ENCODE results near the gene SHISAL1.

Gene SHISAL1

DNA sequence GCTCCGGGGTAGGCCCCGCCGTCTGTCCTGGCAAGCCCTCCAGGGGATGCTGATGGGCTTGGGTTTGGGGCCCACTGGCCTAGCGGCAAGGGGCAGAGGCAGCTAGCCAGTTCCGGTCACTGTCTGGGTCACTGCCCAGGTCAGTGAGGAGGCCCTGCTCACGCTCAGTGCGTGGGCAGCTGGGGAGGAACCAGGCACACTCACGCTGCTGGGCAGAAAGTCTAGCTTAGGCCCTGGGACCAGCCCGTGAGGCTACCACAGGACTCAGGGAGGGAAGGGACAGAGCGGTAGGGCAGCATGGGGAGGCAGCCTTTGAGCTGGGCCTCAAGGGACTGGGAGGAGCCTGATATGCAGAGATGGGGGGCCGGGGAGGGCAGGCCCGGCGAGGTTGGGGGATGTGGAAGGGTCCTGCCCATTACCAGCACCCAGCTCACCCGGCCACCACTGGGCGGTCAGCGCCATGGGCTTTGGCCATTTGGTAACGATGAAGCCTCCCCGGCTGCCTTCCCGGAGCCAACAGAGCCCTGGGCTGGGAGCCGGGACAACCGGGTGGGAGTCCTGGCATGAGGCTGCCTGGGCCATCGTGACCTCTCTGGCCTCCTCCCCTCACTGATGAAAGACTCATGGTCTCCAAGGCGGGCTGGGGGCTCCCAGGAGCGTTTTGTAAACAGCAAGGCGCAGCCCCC, 14.2 kb downstream of the SHISAL1 start:
- DNase-seq, result no peak

GRCh38 chr22:44297470-44298061, 15.2 kb downstream of the SHISAL1 start:
- DNase-seq, result no peak

GRCh38 chr22:44295406-44295805, 17.3 kb downstream of the SHISAL1 start:
- DNase-seq, result no peak

DNA sequence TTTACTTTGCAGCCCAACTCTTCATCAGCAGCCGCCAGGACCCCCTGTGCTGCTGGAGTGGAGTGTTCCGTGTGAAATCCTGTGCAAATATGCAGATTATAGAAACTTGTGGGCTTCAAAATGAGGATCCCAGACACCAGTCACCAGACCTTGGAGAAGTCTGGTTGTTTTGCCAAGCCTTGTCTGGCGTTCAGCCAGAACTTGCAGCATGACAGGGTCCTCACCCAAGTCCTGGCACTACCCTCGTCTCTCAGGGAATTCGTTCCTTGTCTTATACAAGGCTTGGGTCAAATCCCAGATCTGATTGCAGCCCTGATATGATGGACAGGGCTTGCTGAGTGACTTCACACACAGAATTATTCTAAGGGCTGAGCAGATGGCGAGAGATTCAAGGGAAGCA, 18.9 kb downstream of the SHISAL1 start:
- no peak for DNase-seq

GRCh38 chr22:44293034-44293433, 19.7 kb downstream of the SHISAL1 start:
- no peak for DNase-seq

GRCh38 chr22:44292521-44292920, 20.2 kb downstream of the SHISAL1 start:
- DNase-seq, result no peak

DNA sequence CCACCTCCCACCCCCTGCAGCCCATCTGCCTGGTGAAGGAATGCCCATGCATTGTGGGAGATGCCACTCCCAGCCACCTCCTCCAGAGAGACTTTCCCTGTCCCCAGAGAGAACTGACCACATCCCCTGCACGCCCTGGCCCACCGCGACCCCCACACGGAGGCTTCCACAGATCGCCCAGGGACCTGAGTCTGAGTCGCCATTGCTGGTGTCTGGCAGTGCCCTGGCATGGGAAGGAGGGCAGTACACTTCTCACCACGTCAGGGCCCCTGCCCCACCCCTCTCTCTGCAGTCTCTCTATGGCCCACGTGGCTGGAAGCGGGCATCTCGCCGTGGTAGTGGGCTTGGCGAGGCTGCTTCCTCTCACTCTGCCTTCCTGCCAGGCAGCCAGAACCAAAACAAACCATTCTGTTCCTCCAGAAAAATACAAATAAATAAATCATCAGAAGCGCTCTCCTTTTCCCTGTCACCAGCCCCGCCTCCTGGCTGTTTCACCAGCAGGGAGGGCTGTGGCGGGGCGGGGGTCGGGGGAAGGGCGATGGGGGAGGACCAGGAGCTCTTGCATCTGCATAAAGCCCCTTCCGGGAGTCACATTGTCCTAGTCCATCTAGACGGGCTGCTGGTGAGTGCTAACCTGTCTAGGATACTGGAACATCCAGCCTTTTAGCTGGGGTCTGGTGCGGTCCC, 20.9 kb downstream of the SHISAL1 start:
- DNase-seq, result no peak

- no peak for DNase-seq
Observed at GRCh38 chr22:44291265-44291664, 21.5 kb downstream of the SHISAL1 start.

- no peak for DNase-seq
Observed at GRCh38 chr22:44289414-44290171, 23.2 kb downstream of the SHISAL1 start.

GRCh38 chr22:44288913-44289312, 23.8 kb downstream of the SHISAL1 start:
- DNase-seq, result no peak

- DNase-seq, result no peak
Observed at GRCh38 chr22:44287741-44288140, 25.0 kb downstream of the SHISAL1 start.

DNA sequence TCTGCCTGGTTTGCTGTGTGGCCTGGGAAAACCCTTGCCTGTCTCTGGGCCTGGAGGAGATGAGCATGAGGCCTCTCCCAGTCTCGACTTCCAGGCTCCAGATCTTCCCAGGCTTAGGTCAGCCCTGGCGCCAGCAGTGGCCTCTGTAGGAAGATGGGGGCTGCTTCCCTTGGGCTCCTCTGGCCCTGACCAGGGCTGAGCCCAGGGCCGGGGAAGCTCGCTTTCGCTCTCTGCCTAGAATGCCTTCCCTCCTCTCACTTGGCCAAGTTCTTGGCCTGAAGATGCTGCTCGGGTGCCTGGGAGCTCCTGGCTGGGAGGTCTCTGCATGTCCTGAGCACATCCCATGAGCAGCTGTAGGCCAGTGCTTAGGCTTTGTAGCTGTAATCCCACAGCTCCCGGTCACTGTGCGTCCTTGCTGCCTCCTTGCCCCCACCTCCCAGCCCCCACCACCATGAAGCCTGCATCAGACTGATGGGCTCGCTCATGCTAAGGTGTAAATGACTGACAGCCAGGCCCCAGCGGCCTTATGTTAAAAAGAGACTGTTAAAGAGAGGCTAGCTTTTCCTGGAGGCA, 25.5 kb downstream of the SHISAL1 start:
- no peak for DNase-seq

DNA sequence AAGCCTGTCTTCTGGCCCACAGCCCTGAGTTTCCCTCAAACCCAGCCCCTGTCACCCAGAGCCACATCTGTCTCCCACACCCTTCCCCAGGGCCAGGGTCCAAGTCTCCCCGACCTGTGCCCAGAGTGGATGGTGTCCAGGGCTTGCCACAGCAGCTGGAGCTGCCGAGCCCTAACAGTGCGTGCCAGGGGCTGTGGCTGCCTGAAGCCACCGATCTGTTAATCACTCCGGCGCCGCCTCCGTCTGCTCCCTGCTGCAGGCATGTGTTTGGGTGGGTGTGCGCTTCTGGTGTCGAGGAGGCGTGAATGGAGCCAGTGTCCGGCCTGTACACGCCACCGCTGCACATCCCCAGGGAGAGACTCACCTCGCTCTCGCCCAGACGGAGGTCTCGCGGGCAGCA, 26.1 kb downstream of the SHISAL1 start:
- DNase-seq, result no peak

GRCh38 chr22:44284711-44285110, 28.0 kb downstream of the SHISAL1 start:
- no peak for DNase-seq

- no peak for DNase-seq
Observed at GRCh38 chr22:44281768-44282637, 30.7 kb downstream of the SHISAL1 start.

DNA sequence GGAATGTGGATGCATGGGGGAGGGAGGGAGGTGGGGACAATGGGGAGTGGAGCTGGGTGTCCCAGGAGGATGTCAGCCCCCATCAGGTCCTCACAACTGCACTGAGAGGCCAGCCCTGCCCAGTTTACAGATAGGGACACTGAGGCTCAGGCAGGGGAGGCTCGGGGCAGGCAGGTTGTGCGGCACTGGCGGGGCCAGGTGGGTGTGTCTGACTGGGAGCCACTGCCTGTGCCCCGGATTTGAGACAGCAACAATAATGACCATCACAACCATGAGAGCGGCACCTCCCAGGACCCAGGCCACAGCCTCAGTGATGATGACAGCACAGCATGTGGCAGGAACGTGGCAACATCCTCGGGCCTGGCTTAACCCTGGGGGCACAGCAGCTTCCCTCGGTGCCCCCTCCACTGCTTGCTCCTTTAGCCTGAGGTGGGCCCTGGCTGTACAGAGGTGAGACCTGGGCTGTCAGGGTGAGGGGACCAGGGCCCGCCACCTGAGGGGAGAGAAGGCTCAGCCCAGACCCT, 32.0 kb downstream of the SHISAL1 start:
- no peak for DNase-seq

DNA sequence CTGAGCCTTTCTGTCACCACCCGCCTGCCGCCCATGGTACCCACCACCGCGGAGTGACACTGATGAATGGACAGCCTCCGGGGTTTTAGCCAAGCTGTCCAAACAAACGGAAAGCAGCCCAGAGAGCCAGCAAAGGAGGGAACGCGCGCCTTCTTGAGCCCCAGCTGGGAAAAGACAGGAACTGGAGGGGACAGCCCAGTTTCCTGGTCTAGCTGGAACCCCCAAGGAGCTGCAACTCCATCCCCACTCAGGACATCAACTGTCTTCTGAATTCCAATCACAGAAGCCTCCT, 33.7 kb downstream of the SHISAL1 start:
- no peak for DNase-seq

- no peak for DNase-seq
Observed at GRCh38 chr22:44278243-44279068, 34.3 kb downstream of the SHISAL1 start.

- no peak for DNase-seq
Observed at GRCh38 chr22:44277386-44278135, 35.2 kb downstream of the SHISAL1 start.

DNA sequence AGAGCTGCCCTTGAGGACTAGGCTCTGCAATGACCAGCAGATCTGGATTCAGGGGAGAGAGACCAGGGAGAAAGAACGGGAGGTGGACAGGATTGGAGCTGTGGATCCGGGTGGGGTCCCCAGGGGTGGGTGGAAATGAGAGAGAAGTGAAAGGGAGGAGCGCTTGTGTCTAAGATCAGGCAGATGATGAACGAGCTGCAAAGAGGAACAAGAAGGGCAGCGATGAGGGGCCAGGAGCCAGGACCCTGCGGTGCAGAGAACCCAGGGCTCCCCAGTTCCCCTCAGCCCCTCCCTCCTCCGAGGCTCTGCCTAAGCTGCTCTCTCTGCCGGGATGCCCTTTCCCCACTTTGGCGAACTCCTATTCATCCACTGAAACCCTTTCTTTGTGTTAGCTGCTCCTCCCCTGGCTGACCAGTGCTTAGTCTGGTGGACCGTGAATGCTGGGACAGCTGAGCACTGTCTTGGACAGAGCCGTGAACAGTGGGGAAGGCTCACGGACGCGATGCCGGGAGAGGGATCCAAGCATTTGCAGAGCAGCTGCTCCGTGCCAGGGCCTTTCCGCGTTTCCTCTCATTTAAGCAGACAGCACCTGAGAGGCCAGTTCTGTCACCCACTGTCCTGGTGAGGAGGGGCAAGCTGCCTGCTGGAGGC, 35.9 kb downstream of the SHISAL1 start:
- no peak for DNase-seq

Measured in activated CD4-positive, alpha-beta T cell treated with anti-CD3 and anti-CD28 coated beads for 4 hours (primary cell).